Measurements from ENCODE around the gene TMEM62.
"Not testable (repeated sequence)": the region's sequence is repeated elsewhere in the genome, so short reads cannot be mapped to it uniquely, and the experiment has no call there.

Gene TMEM62

GRCh38 chr15:43121863-43122262 lies 11.5 kb upstream of the TMEM62 start:
- no peak overlapping the region for H3K4me3 ChIP-seq (ENCODE audit: low read depth, low read length)

DNA sequence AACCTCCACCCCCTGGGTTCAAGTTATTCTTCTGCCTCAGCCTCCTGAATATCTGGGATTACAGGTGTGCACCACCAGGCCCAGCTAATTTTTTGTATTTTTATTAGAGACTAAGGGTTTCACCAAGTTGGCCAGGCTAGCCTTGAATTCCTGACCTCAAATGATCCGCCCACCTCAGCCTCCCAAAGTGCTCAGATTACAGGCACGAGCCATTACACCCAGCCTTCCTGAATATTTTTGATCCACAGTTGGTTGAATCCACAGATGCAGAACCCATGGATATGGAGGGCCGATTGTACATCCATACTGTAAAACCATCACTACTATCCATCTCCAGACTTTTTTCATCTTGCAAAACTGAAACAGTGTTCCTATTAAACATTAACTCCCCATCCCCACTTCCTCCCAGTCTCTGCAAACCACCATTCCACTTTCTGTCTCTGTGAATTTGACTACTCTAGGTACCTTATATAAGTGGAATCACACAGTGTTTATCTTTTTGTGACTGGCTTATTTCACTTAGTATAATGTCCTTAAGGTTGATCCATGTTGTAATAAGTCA lies 8.2 kb upstream of the TMEM62 start:
- no peak overlapping the region for H3K4me3 ChIP-seq (ENCODE audit: low read depth, low read length)

GRCh38 chr15:43126356-43126755 lies 7.0 kb upstream of the TMEM62 start:
- no peak overlapping the region for H3K4me3 ChIP-seq (ENCODE audit: low read depth, low read length)

DNA sequence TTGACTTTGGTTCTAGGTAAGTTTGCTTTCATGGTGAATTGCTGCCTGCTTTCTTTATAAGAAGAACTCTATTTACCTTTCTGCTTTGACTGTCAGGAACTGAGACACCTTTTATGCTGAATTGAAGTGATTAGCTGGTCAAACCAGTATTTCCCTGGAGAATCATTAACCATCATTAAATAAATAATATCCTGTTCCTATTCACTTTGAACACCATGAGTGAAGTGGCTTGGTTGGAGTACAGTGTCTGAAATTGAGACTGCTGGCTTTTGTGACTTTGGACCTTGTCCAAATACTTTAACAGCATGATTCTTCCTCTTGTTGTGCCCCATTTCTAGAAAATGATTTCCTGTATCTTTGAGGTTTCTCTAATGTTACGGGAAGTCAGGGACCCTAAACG lies 5.6 kb upstream of the TMEM62 start:
- H3K4me3 ChIP-seq (ENCODE audit: low read depth, low read length) = no peak overlapping the region

GRCh38 chr15:43128174-43128979 lies 5.0 kb upstream of the TMEM62 start:
- not testable (repeated sequence) for H3K4me3 ChIP-seq (ENCODE audit: low read depth, low read length)

GRCh38 chr15:43128980-43129335 lies 4.4 kb upstream of the TMEM62 start:
- no peak overlapping the region for H3K4me3 ChIP-seq (ENCODE audit: low read depth, low read length)

DNA sequence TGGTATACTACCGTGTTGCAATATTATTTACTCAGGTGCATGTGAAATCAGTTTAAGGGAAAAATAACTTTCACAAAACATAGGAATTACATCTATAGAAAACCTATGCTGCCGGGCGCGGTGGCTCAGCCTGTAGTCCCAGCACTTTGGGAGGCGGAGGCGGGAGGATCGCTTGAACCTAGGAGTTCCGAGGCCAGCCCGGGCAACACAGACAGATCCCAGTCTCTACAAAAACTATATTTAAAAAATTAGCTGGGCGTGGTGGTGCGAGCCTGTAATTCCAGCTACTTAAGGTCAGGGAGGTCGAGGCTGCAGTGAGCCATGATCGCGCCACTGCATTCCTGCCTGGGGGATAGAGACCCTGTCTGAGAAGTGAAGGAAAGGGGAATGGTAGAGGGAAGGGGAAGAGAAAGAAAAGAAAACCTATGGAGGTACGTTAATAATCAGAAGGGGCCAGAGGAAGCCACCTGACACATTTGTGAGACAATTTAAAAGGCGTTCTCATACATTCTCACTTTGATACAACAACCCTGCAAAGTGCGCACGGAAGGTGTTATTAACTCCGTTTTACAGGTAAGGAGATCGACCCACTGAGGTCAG lies 456 bp upstream of the TMEM62 start:
- peak overlapping the region; percentile 73 for H3K4me3 ChIP-seq (ENCODE audit: low read depth, low read length)

- peak overlapping the region; percentile 73 for H3K4me3 ChIP-seq (ENCODE audit: low read depth, low read length)
Measured at GRCh38 chr15:43134157-43134635, 810 bp downstream of the TMEM62 start.

GRCh38 chr15:43135351-43135750 lies 2.0 kb downstream of the TMEM62 start:
- no peak overlapping the region for H3K4me3 ChIP-seq (ENCODE audit: low read depth, low read length)

GRCh38 chr15:43143203-43143941 lies 10.0 kb downstream of the TMEM62 start:
- H3K4me3 ChIP-seq (ENCODE audit: low read depth, low read length) = no peak overlapping the region

- no peak overlapping the region for H3K4me3 ChIP-seq (ENCODE audit: low read depth, low read length)
Measured at GRCh38 chr15:43144512-43144911, 11.1 kb downstream of the TMEM62 start.

DNA sequence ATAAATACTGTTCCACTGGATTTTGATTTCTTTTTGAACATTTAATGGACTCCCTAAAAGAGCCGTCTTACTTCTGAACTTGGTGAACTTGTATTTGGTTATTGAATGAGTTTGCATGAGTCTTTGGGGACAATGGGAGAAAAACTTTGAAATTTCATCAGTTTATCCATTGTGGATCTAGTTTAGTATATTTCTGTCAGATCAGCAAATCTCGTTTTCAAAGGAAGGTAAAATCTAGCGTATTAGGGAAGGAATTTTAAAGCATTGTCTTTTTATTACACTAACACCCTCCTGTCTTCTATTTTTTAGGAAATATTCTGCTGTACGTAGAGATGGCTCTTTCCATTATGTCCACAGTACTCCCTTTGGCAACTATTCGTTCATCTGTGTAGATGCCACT lies 12.8 kb downstream of the TMEM62 start:
- H3K4me3 ChIP-seq (ENCODE audit: low read depth, low read length) = no peak overlapping the region

DNA sequence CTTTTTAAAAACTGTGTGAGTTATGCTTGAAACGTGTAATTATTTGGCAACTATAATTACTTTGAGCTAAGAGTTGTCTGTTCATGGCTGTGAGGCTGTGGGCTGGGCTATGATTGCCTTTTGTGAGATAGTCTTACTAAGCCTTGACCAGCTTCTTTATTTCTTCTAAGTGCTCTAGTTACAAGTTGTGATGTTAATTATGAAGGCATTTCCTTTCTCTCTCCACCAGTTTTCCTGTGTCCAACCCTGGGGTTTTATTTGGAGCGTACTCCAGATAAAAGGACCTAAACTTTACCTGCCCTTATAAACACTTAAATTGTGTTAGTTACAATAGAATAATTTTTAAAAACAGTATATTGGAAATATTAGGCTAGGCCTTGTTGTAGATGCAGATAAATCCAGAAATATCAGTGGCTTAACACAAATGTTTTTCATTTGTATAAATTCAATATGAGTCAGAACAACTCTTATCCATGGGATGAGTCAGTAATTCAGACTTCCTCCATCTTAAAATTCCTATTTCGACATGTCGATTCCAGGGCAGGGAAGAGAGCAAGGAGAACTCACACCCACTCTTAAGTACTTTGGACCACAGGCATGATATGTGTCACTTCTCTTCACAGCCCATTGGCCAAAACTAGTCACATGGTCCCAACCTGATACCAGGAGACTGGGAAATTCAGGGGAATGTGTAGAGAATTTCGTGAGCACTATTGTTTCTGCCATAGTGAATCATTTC lies 17.0 kb downstream of the TMEM62 start:
- H3K4me3 ChIP-seq (ENCODE audit: low read depth, low read length) = no peak overlapping the region

GRCh38 chr15:43151688-43152087 lies 18.3 kb downstream of the TMEM62 start:
- H3K4me3 ChIP-seq (ENCODE audit: low read depth, low read length) = no peak overlapping the region

DNA sequence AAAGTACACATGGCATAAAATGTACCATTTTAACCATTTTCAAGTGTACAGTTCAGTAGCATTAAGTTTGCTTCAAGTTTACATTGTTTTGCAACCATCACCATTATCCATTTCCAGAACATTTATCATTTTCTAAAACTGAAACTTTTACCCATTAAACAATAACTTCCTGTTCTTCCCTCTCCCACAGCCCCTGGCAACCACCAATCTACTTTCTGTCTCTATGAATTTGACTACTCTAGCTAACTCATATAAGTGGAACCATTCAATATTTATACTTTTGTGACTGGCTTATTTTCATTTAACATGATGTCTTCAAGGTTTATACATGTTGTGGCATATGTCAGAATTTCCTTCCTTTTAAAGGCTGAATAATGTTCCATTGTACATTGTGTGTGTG lies 19.9 kb downstream of the TMEM62 start:
- H3K4me3 ChIP-seq (ENCODE audit: low read depth, low read length) = no peak overlapping the region

- H3K4me3 ChIP-seq (ENCODE audit: low read depth, low read length) = no peak overlapping the region
Measured at GRCh38 chr15:43165801-43166325, 32.5 kb downstream of the TMEM62 start.

DNA sequence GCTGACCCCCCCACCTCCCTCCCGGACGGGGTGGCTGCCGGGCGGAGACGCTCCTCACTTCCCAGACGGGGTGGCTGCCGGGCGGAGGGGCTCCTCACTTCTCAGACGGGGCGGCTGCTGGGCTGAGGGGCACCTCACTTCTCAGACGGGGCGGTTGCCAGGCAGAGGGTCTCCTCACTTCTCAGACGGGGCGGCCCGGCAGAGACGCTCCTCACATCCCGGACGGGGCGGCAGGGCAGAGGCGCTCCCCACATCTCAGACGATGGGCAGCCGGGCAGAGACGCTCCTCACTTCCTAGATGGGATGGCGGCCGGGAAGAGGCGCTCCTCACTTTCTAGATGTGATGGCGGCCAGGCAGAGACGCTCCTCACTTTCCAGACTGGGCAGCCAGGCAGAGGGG lies 33.9 kb downstream of the TMEM62 start:
- H3K4me3 ChIP-seq (ENCODE audit: low read depth, low read length) = not testable (repeated sequence)

DNA sequence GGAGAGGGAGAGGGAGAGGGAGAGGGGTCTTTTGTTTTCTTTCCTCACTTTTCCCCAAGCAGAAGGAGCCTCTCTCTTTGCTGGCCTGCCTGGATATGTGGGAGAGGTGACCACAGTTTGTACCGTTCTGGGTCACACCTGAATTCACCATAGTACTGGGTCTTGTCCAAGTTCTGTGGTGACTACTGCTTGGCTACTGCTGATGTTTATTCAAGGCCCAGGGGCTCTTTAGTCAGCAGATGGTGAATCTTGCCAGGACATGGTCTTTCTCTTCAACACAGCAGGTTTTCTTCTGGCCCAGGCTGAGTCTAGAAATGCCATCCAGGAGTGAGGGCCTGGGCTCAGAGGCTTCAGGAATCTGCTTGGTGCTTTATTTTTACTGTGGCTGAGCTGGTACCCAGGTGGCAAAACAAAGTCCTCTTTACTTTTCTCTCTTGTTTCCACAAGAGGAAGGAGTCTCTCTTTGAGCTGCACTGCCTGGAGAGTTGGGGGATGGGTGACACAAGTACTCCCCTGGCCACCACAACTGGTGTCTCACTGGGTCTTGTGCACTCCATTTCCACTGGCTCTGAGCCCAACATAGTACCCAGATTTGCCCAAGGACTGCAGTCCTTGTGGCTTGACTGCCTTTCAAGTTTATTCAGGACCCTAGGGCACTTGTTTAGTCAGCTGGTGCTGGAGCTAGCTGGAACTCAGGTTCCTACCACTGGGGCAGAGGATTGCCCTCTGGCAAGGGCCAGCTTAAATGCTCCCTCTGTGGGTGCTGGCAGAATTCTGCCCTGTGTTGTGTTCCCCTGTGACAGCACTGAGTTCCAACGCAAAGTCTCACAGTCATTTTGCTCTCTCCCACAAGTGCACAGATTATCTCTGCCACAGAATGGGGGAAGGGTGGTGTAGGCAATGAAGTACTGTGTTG lies 35.1 kb downstream of the TMEM62 start:
- no peak overlapping the region for H3K4me3 ChIP-seq (ENCODE audit: low read depth, low read length)

GRCh38 chr15:43169888-43170287 lies 36.5 kb downstream of the TMEM62 start:
- no peak overlapping the region for H3K4me3 ChIP-seq (ENCODE audit: low read depth, low read length)

Measured in iPS-11a (cell line).